ENCODE data around the gene PIGQ.

Gene PIGQ

GRCh38 chr16:566475-567372, 3.0 kb upstream of the PIGQ start, which contains the start of gene NHLRC4:
Gene NHLRC4, plus strand, starts transcription at chr16:567005. Its CDS starts 1,043 bp downstream, at chr16:568048.
- Histone ChIP-seq H3K9ac (ENCODE audit: low read length) (no peak within 1 kb of the TSS; the same call in 1 of the 2 replicates), H4K20me1 (ENCODE audit: low read depth, low read length) (no peaks in the 10 kb centered on the region), H3K9me3 (ENCODE audit: insufficient read depth, low read length) (no peaks in the 10 kb centered on the region), H3K4me2 (ENCODE audit: low read depth, low read length, poor library complexity, severe bottlenecking) (peak within 1 kb of the TSS; percentile 34), H3K27ac (ENCODE audit: low read depth, low read length) (no peak within 1 kb of the TSS), H3K79me2 (ENCODE audit: insufficient read depth, low read length) (no peaks in the 10 kb centered on the region), H3K4me3 (ENCODE audit: insufficient read depth, low read length, poor library complexity, severe bottlenecking) (no peak within 1 kb of the TSS), H3K36me3 (ENCODE audit: low read length) (no peaks in the 10 kb centered on the region), H3F3A (ENCODE audit: insufficient read depth) (no peaks in the 10 kb centered on the region), H3K27me3 (ENCODE audit: low read length) (no peaks in the 10 kb centered on the region), H3K9me2 (replicated peaks; ENCODE audit: insufficient read depth, low read length) (no peaks in the 10 kb centered on the region), H2AFZ (ENCODE audit: low read depth, low read length, severe bottlenecking) (peak within 1 kb of the TSS; percentile 58)
- TF ChIP-seq CTCF (IDR thresholded peaks at IDR 0.05; ENCODE audit: insufficient read depth, low read length, poor library complexity, severe bottlenecking) = no peak
- TF ChIP-seq EZH2phosphoT487 (conservative IDR thresholded peaks at IDR 0.05; ENCODE audit: low read length) = no peak

- H3K4me2 ChIP-seq (ENCODE audit: low read depth, low read length, poor library complexity, severe bottlenecking) = no peak overlapping the region
- TF ChIP-seq CTCF (IDR thresholded peaks at IDR 0.05; ENCODE audit: insufficient read depth, low read length, poor library complexity, severe bottlenecking) (no peak), EZH2phosphoT487 (conservative IDR thresholded peaks at IDR 0.05; ENCODE audit: low read length) (no peak)
- no peak overlapping the region; the same call in 1 of the 2 replicates for H3K9ac ChIP-seq (ENCODE audit: low read length)
- H3K27me3 ChIP-seq (ENCODE audit: low read length) = no peaks in the 10 kb centered on the region
- no peak overlapping the region for H3K27ac ChIP-seq (ENCODE audit: low read depth, low read length)
- no peak overlapping the region for H3K4me3 ChIP-seq (ENCODE audit: insufficient read depth, low read length, poor library complexity, severe bottlenecking)
- no peaks in the 10 kb centered on the region for H3K79me2 ChIP-seq (ENCODE audit: insufficient read depth, low read length)
- H4K20me1 ChIP-seq (ENCODE audit: low read depth, low read length) = no peaks in the 10 kb centered on the region
- H3K9me3 ChIP-seq (ENCODE audit: insufficient read depth, low read length) = no peaks in the 10 kb centered on the region
- no peaks in the 10 kb centered on the region for H3K9me2 ChIP-seq (replicated peaks; ENCODE audit: insufficient read depth, low read length)
- no peaks in the 10 kb centered on the region for H3F3A ChIP-seq (ENCODE audit: insufficient read depth)
- no peaks in the 10 kb centered on the region for H3K36me3 ChIP-seq (ENCODE audit: low read length)
- no peak overlapping the region for H2AFZ ChIP-seq (ENCODE audit: low read depth, low read length, severe bottlenecking)
These were observed 2.2 kb upstream of the PIGQ start for GRCh38 chr16:567373-568256.

GRCh38 chr16:568401-569258, 1.1 kb upstream of the PIGQ start:
- H3K36me3 ChIP-seq (ENCODE audit: low read length) = no peaks in the 10 kb centered on the region
- TF ChIP-seq EZH2phosphoT487 (conservative IDR thresholded peaks at IDR 0.05; ENCODE audit: low read length) (no peak), CTCF (IDR thresholded peaks at IDR 0.05; ENCODE audit: insufficient read depth, low read length, poor library complexity, severe bottlenecking) (no peak)
- H3K4me3 ChIP-seq (ENCODE audit: insufficient read depth, low read length, poor library complexity, severe bottlenecking) = peak overlapping the region; percentile 54
- H3K9ac ChIP-seq (ENCODE audit: low read length) = peak overlapping the region; percentile 74
- no peak overlapping the region for H2AFZ ChIP-seq (ENCODE audit: low read depth, low read length, severe bottlenecking)
- H3K27ac ChIP-seq (ENCODE audit: low read depth, low read length) = no peak overlapping the region
- no peaks in the 10 kb centered on the region for H3F3A ChIP-seq (ENCODE audit: insufficient read depth)
- no peaks in the 10 kb centered on the region for H3K27me3 ChIP-seq (ENCODE audit: low read length)
- H3K79me2 ChIP-seq (ENCODE audit: insufficient read depth, low read length) = no peaks in the 10 kb centered on the region
- H4K20me1 ChIP-seq (ENCODE audit: low read depth, low read length) = no peaks in the 10 kb centered on the region
- H3K9me3 ChIP-seq (ENCODE audit: insufficient read depth, low read length) = no peaks in the 10 kb centered on the region
- peak overlapping the region; percentile 67 for H3K4me2 ChIP-seq (ENCODE audit: low read depth, low read length, poor library complexity, severe bottlenecking)
- no peaks in the 10 kb centered on the region for H3K9me2 ChIP-seq (replicated peaks; ENCODE audit: insufficient read depth, low read length)
